K562 (cell line): ENCODE data around the gene IMMP2L. TPM values are rescaled to one million over a fixed set of nuclear protein-coding genes. Genes with fewer than 3 reads are reported as not detected.

Experiments used
- CBX2 ChIP-seq: fragments of 200-600 bp; sonication (generic); IDR thresholded peaks from one replicate; pipeline ENCODE4 v1.6.1; 2012; ENCODE audit warnings: mild to moderate bottlenecking, low read length, inconsistent platforms; ENCODE audit not compliant: insufficient read depth, poor library complexity, severe bottlenecking
- CC2D1A ChIP-seq: fragments of 450-650 bp; IDR thresholded peaks from 2 replicates; pipeline ENCODE4 v1.6.1; 2017; ENCODE audit warnings: mild to moderate bottlenecking
- FOXM1 ChIP-seq, 2 experiments: fragments of 450-650 bp in 1 of 2; sonication (generic) in 1 of 2; formaldehyde crosslinking in 1 of 2; IDR thresholded peaks; 2 replicates each; pipeline versions ENCODE4 v1.6.1 to v1.9.0; 2017 to 2022; ENCODE audit warnings: low read depth in 2 of 2, mild to moderate bottlenecking in 2 of 2, missing genetic modification reagents in 1 of 2, moderate library complexity in 1 of 2
- MEIS2 ChIP-seq: fragments of 450-650 bp; IDR thresholded peaks from 2 replicates; pipeline ENCODE4 v1.6.1; 2014; ENCODE audit warnings: mild to moderate bottlenecking; ENCODE audit not compliant: partially characterized antibody
- TAF15 ChIP-seq: fragments of 200-400 bp; formaldehyde crosslinking; IDR thresholded peaks from 2 replicates; pipeline ENCODE4 v1.6.1; 2017; ENCODE audit warnings: mild to moderate bottlenecking, low read depth, low read length, moderate library complexity
- TARDBP ChIP-seq: fragments of 450-650 bp; IDR thresholded peaks from 2 replicates; pipeline ENCODE4 v1.6.1; 2016
- TEAD1 ChIP-seq, 2 experiments: fragments of 450-650 bp in 1 of 2; sonication (generic) in 1 of 2; formaldehyde crosslinking; IDR thresholded peaks; 2 replicates each; pipeline versions ENCODE4 v1.4.0 to v1.8.0; 2020 to 2022; ENCODE audit warnings: mild to moderate bottlenecking in 2 of 2, missing genetic modification reagents in 1 of 2
- polyA plus RNA-seq, 8 experiments: library from polyadenylated mRNA; depleted of rRNA in 4 of 8; stranded (reverse) in 5 of 8; unstranded in 3 of 8; fragments of >200 nt; fragmentation: Nextera tagmentation in 2 of 8; fragmentation: Illumina TruSeq in 1 of 8; extraction: Ambion mirVana in 2 of 8; extraction: Trizol in 1 of 8; gene quantifications; 2 replicates each; pipeline versions ENCODE4 v1.2.1 to v1.2.3, GENCODE V29; 2011 to 2014; ENCODE audit warnings: inconsistent platforms in 1 of 8, missing spikeins in 1 of 8
- total RNA-seq, 7 experiments: library from RNA; depleted of rRNA in 6 of 7; stranded (reverse); fragments of >200 nt in 6 of 7; fragmentation: Illumina TruSeq in 2 of 7; extraction: Trizol in 2 of 7; gene quantifications; 2 replicates each; pipeline versions ENCODE4 v1.2.1 to v1.2.3, GENCODE V29; 2011 to 2021; ENCODE audit warnings: low replicate concordance in 1 of 7
- TF ChIP-seq, protein P1 (sequence below), 2 experiments: IDR thresholded peaks in 1 of 2; conservative IDR thresholded peaks in 1 of 2; 2 replicates each; pipeline ENCODE4 v1.6.1; 2016; ENCODE audit warnings: low read depth in 2 of 2, mild to moderate bottlenecking in 1 of 2, missing compliant biosample characterization in 1 of 2, missing genetic modification characterization in 1 of 2, moderate library complexity in 1 of 2
- TF ChIP-seq, protein P2 (sequence below): conservative IDR thresholded peaks from 2 replicates; pipeline ENCODE4 v1.6.1; 2011; ENCODE audit warnings: low read depth, mild to moderate bottlenecking, low read length; ENCODE audit not compliant: control insufficient read depth
- TF ChIP-seq, protein P3 (sequence below), 2 experiments: fragments of 450-650 bp; IDR thresholded peaks; 2 replicates each; pipeline ENCODE4 v1.6.1; 2016; ENCODE audit warnings: mild to moderate bottlenecking in 2 of 2, borderline replicate concordance in 1 of 2, low read depth in 1 of 2, moderate library complexity in 1 of 2
- TF ChIP-seq, protein P4 (sequence below): fragments of 450-650 bp; IDR thresholded peaks from 2 replicates; pipeline ENCODE4 v1.6.1; 2016; ENCODE audit warnings: mild to moderate bottlenecking

Gene IMMP2L
- total and polyA plus RNA-seq, 9 of the 15 experiments (the other 6 are each of a cell fraction or from before 2014, with no cell fraction given), result 29.7 to 116 (median 53.0) TPM

DNA sequence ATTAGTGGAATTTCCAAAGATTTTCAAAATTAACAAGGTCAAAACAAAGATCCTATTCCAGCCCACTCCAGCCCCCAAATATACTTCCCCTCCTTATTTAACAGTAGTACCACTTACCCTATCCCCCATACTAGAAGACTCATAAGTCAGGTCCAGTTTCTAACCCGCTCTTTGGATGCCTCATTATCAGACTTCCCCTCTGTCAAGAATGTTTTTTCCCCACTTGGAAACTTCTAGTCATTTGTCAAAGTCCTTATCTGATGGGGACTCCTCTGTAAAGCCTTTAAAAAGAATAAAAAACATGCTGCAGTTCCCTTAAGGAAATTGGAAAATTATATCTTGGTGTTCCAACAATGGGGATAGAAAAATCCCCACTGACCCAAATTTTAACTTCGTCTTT lies 70.1 kb downstream of the IMMP2L start (continued):
- TF ChIP-seq FOXM1 (IDR thresholded peaks at IDR 0.05; ENCODE audit: low read depth) (0 out of 2 replicates have a peak, but pooled peaks have one; percentile 10), FOXM1 (CRISPR knock-in tag; IDR thresholded peaks at IDR 0.05; ENCODE audit: low read depth) (no peak), TAF15 (no peak), CBX2 (no peak), TARDBP (no peak), TEAD1 (CRISPR knock-in tag; IDR thresholded peaks at IDR 0.05) (0 out of 4 replicates have a peak, but pooled peaks of 1 of the 2 experiments have one; percentile 57), MEIS2 (peak; percentile 83), CC2D1A (peak; percentile 19; the same call in 1 of the 2 replicates)
- TF ChIP-seq, protein P1, sequence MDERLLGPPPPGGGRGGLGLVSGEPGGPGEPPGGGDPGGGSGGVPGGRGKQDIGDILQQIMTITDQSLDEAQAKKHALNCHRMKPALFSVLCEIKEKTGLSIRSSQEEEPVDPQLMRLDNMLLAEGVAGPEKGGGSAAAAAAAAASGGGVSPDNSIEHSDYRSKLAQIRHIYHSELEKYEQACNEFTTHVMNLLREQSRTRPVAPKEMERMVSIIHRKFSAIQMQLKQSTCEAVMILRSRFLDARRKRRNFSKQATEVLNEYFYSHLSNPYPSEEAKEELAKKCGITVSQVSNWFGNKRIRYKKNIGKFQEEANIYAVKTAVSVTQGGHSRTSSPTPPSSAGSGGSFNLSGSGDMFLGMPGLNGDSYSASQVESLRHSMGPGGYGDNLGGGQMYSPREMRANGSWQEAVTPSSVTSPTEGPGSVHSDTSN (CRISPR knock-in tag; IDR thresholded peaks at IDR 0.05; ENCODE audit: low read depth), result peak; percentile 27; the same call in 1 of the 2 replicates
- TF ChIP-seq, protein P1 (tag; conservative IDR thresholded peaks at IDR 0.05; ENCODE audit: low read depth), result peak; percentile 81
- TF ChIP-seq, protein P2, sequence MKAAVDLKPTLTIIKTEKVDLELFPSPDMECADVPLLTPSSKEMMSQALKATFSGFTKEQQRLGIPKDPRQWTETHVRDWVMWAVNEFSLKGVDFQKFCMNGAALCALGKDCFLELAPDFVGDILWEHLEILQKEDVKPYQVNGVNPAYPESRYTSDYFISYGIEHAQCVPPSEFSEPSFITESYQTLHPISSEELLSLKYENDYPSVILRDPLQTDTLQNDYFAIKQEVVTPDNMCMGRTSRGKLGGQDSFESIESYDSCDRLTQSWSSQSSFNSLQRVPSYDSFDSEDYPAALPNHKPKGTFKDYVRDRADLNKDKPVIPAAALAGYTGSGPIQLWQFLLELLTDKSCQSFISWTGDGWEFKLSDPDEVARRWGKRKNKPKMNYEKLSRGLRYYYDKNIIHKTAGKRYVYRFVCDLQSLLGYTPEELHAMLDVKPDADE, result no peak
- TF ChIP-seq, protein P3, sequence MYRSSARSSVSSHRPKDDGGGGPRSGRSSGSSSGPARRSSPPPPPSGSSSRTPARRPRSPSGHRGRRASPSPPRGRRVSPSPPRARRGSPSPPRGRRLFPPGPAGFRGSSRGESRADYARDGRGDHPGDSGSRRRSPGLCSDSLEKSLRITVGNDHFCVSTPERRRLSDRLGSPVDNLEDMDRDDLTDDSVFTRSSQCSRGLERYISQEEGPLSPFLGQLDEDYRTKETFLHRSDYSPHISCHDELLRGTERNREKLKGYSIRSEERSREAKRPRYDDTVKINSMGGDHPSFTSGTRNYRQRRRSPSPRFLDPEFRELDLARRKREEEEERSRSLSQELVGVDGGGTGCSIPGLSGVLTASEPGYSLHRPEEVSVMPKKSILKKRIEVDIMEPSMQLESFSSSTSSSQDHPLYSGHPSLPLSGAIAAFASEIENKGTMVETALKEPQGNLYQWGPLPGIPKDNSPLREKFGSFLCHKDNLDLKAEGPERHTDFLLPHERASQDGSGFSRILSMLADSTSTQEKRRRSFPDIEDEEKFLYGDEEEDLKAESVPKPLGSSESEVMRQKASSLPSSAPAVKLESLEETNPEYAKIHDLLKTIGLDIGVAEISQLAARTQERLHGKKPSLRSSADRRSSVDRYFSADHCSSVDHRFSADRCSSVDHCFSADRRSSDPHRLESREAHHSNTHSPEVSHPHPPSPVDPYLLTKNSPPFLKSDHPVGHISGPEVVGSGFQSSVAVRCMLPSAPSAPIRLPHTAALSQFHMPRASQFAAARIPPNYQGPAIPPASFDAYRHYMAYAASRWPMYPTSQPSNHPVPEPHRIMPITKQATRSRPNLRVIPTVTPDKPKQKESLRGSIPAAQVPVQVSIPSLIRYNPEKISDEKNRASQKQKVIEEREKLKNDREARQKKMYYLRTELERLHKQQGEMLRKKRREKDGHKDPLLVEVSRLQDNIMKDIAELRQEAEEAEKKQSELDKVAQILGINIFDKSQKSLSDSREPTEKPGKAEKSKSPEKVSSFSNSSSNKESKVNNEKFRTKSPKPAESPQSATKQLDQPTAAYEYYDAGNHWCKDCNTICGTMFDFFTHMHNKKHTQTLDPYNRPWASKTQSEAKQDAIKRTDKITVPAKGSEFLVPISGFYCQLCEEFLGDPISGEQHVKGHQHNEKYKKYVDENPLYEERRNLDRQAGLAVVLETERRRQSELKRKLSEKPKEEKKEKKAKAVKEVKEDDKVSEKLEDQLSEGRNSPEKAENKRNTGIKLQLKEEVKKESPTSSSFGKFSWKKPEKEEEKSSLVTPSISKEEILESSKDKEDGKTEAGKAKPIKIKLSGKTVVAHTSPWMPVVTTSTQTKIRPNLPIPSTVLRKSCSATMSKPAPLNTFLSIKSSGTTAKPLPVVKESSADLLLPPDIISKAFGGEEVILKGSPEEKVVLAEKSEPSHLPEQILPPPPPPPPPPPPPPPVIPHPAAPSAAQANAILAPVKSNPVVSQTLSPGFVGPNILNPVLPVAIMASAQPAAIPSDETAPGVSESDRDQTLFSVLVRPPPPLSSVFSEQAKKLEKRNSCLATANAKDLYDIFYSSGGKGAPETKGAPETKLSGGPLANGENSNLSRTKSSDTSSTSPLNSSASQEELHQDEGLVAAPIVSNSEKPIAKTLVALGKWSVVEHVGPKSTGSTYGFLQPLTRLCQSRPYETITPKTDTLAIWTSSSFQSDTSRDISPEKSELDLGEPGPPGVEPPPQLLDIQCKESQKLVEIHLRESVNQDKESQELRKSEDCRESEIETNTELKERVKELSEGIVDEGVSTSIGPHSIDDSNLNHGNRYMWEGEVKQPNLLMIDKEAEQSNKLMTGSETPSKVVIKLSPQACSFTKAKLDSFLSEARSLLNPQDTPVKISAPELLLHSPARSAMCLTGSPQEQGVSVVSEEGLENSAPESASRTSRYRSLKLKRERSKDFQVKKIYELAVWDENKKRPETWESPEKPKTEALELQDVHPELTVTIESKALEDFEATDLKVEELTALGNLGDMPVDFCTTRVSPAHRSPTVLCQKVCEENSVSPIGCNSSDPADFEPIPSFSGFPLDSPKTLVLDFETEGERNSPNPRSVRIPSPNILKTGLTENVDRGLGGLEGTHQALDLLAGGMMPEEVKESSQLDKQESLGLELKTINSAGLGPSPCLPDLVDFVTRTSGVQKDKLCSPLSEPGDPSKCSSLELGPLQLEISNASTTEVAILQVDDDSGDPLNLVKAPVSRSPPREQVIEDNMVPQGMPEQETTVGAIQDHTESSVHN (IDR thresholded peaks at IDR 0.05; ENCODE audit: borderline replicate concordance in 1 of 2, low read depth in 1 of 2), result no peak
- TF ChIP-seq, protein P4, sequence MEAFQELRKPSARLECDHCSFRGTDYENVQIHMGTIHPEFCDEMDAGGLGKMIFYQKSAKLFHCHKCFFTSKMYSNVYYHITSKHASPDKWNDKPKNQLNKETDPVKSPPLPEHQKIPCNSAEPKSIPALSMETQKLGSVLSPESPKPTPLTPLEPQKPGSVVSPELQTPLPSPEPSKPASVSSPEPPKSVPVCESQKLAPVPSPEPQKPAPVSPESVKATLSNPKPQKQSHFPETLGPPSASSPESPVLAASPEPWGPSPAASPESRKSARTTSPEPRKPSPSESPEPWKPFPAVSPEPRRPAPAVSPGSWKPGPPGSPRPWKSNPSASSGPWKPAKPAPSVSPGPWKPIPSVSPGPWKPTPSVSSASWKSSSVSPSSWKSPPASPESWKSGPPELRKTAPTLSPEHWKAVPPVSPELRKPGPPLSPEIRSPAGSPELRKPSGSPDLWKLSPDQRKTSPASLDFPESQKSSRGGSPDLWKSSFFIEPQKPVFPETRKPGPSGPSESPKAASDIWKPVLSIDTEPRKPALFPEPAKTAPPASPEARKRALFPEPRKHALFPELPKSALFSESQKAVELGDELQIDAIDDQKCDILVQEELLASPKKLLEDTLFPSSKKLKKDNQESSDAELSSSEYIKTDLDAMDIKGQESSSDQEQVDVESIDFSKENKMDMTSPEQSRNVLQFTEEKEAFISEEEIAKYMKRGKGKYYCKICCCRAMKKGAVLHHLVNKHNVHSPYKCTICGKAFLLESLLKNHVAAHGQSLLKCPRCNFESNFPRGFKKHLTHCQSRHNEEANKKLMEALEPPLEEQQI, result peak; percentile 29; the same call in 1 of the 2 replicates
